ENCODE measurements around the gene ACBD4. TPM values are rescaled to one million over a fixed set of nuclear protein-coding genes. Genes with fewer than 3 reads are reported as not detected.

ACBD4 gene
- total and polyA plus RNA-seq, 2 of the 13 experiments (the other 11 are each of a cell fraction or from before 2014, with no cell fraction given), result 16.1 to 26.9 TPM

DNA sequence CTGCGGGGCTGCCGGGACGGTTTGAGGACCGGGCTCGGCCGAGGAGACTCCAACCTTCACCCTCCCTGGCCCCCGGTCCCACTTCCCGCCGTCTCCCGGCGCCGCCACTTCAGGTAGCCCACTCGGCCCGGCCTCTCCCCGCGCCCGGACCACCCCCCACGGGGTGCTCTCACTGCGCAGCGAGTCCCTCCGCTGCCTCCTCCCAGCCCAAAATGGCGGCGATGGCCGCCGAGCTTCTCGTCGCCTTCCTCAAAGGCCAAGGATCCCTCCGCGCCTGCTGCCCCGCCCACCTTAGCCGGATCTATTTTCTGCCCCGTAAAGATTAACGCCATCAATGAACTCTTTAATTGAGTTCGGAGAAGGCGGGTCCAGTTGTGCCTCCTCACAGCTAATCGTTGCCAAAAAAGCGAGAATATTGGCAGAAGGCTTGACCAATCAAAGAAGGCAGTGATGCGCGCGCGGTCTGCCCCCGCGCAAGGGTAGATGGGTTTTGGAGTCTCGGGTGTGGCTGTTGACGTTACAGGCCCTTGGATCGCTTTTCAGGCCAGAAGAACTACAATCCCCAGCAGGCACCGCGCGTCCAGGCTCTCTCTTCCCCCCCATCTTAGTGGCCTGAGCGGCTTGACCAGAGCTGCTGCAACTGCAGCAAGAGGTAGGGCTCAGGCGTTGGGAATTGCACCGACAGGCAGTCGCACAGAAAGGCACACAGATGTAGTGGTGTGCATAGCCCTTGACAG lies 26.0 kb downstream of the ACBD4 start, which contains the start of gene HEXIM2 (continued):
- TF ChIP-seq ZNF3 (CRISPR knock-in tag; IDR thresholded peaks at IDR 0.05) (peak; percentile 46; the same call in 1 of the 2 replicates), RCOR2 (CRISPR knock-in tag; IDR thresholded peaks at IDR 0.05) (0 out of 2 replicates have a peak, but pooled peaks have one; percentile 9), REPIN1 (CRISPR knock-in tag; IDR thresholded peaks at IDR 0.05; ENCODE audit: borderline replicate concordance, low read depth) (peak; percentile 69), ZNF552 (CRISPR knock-in tag; IDR thresholded peaks at IDR 0.05; ENCODE audit: borderline replicate concordance) (peak; percentile 84), SOX6 (IDR thresholded peaks at IDR 0.05) (no peak), SOX6 (CRISPR knock-in tag; IDR thresholded peaks at IDR 0.05) (no peak; the same call in none of the 2 replicates), GATAD2A (CRISPR knock-in tag; IDR thresholded peaks at IDR 0.05) (no peak; the same call in 1 of the 2 replicates), SMC3 (IDR thresholded peaks at IDR 0.05; ENCODE audit: low read length) (no peak; the same call in 1 of the 2 replicates), TCF7L2 (IDR thresholded peaks at IDR 0.05; ENCODE audit: low read depth, low read length) (no peak), ZNF792 (CRISPR knock-in tag; IDR thresholded peaks at IDR 0.05) (no peak; the same call in 1 of the 2 replicates), ZBED4 (CRISPR knock-in tag; IDR thresholded peaks at IDR 0.05; ENCODE audit: borderline replicate concordance) (no peak), NPAS2 (CRISPR knock-in tag; IDR thresholded peaks at IDR 0.05; ENCODE audit: borderline replicate concordance) (no peak), CTCF (CRISPR knock-in tag; IDR thresholded peaks at IDR 0.05) (peak; percentile 18; the same call in 1 of the 2 replicates), ZNF256 (CRISPR knock-in tag; conservative IDR thresholded peaks at IDR 0.05) (peak; percentile 50; the same call in 1 of the 2 replicates), KLF9 (CRISPR knock-in tag; IDR thresholded peaks at IDR 0.05; ENCODE audit: low read depth) (peak; percentile 47; the same call in 1 of the 2 replicates), ZNF253 (CRISPR knock-in tag; IDR thresholded peaks at IDR 0.05; ENCODE audit: borderline replicate concordance) (no peak), MEIS1 (CRISPR knock-in tag; IDR thresholded peaks at IDR 0.05; ENCODE audit: borderline replicate concordance) (peak; percentile 97), THAP11 (CRISPR knock-in tag; IDR thresholded peaks at IDR 0.05) (peak; percentile 98), ZNF782 (CRISPR knock-in tag; IDR thresholded peaks at IDR 0.05; ENCODE audit: borderline replicate concordance) (peak; percentile 95; the same call in 1 of the 2 replicates), SYNCRIP (IDR thresholded peaks at IDR 0.05; ENCODE audit: insufficient read depth, low read depth, low read length) (no peak), ZNF329 (CRISPR knock-in tag; IDR thresholded peaks at IDR 0.05; ENCODE audit: low read depth) (0 out of 2 replicates have a peak, but pooled peaks have one; percentile 48), ZNF326 (CRISPR knock-in tag; IDR thresholded peaks at IDR 0.05; ENCODE audit: borderline replicate concordance) (no peak), ZNF354B (CRISPR knock-in tag; IDR thresholded peaks at IDR 0.05) (no peak)
- TF ChIP-seq, protein P1, sequence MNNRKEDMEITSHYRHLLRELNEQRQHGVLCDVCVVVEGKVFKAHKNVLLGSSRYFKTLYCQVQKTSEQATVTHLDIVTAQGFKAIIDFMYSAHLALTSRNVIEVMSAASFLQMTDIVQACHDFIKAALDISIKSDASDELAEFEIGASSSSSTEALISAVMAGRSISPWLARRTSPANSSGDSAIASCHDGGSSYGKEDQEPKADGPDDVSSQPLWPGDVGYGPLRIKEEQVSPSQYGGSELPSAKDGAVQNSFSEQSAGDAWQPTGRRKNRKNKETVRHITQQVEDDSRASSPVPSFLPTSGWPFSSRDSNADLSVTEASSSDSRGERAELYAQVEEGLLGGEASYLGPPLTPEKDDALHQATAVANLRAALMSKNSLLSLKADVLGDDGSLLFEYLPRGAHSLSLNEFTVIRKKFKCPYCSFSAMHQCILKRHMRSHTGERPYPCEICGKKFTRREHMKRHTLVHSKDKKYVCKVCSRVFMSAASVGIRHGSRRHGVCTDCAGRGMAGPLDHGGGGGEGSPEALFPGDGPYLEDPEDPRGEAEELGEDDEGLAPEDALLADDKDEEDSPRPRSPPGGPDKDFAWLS (CRISPR knock-in tag; IDR thresholded peaks at IDR 0.05; ENCODE audit: borderline replicate concordance), result 0 out of 2 replicates have a peak, but pooled peaks have one; percentile 73
